ENCODE measurements around the gene PRAMEF27. TPM values are rescaled to one million over a fixed set of nuclear protein-coding genes. Genes with fewer than 3 reads are reported as not detected.
"Not testable (repeated sequence)": the region's sequence is repeated elsewhere in the genome, so short reads cannot be mapped to it uniquely, and the experiment has no call there.

The PRAMEF27 gene
- total RNA-seq, 1 experiment from 2014 or later, result not detected

- not testable (repeated sequence) for H3K56ac ChIP-seq (ENCODE audit: insufficient read length, low read depth, low read length); H3K36me3 Mint-ChIP-seq (ENCODE audit: insufficient read depth in 1 of 3, low read depth in 3 of 3); H3K14ac ChIP-seq (ENCODE audit: insufficient read depth, low read length); H2BK12ac ChIP-seq (ENCODE audit: insufficient read length, low read depth, low read length); H2AFZ ChIP-seq (ENCODE audit: low read length); H3K27me3 ChIP-seq (ENCODE audit: insufficient read depth, low read length); H3K18ac ChIP-seq (ENCODE audit: insufficient read length, low read depth, low read length); H3K23me2 ChIP-seq (ENCODE audit: insufficient read length, low read depth, low read length, poor library complexity, severe bottlenecking); H4K5ac ChIP-seq (ENCODE audit: insufficient read length, low read depth, low read length); H3K23ac ChIP-seq (ENCODE audit: insufficient read length, low read depth, low read length); H3K79me1 ChIP-seq (ENCODE audit: insufficient read depth, low read depth, low read length, poor library complexity, severe bottlenecking); H4K8ac ChIP-seq (replicated peaks; ENCODE audit: insufficient read length, low read depth, low read length); H3K4me1 Mint-ChIP-seq; H3K27me3 Mint-ChIP-seq (ENCODE audit: low read depth); H4K91ac ChIP-seq (ENCODE audit: insufficient read length, low read depth, low read length); H3K4me3 Mint-ChIP-seq; H2BK20ac ChIP-seq (ENCODE audit: low read depth, low read length, poor library complexity, severe bottlenecking); H3K4ac ChIP-seq (ENCODE audit: low read depth, low read length); H3K9ac ChIP-seq (ENCODE audit: extremely low read depth, insufficient read length, low read length); H4K20me1 ChIP-seq (ENCODE audit: control insufficient read depth, insufficient read depth, insufficient read length); H3T11ph ChIP-seq (ENCODE audit: low read length); H2BK5ac ChIP-seq (ENCODE audit: insufficient read length, low read length); H3K4me2 ChIP-seq (ENCODE audit: insufficient read depth, insufficient read length, low read length); H3K4me1 ChIP-seq (ENCODE audit: insufficient read depth, low read length); H3K9me3 ChIP-seq (ENCODE audit: control insufficient read depth, low read depth, low read length); H2BK120ac ChIP-seq (ENCODE audit: low read depth, low read length, poor library complexity, severe bottlenecking); H3K9me3 Mint-ChIP-seq; H3K27ac ChIP-seq (ENCODE audit: insufficient read length, low read depth, low read length); DNase-seq; H2AK5ac ChIP-seq (ENCODE audit: insufficient read length, low read length); H3K79me2 ChIP-seq (ENCODE audit: insufficient read depth, low read length); H2BK15ac ChIP-seq (ENCODE audit: low read depth, low read length); H3K27ac Mint-ChIP-seq
- no CpG with 5 or more reads among the region's 3 CpGs for WGBS (ENCODE audit: extremely low coverage, insufficient read length, low lambda C conversion rate)
Observed at GRCh38 chr1:13009348-13009747, 47.0 kb downstream of the PRAMEF27 start.

GRCh38 chr1:13005732-13006131 lies 50.6 kb downstream of the PRAMEF27 start:
- not testable (repeated sequence) for H2BK20ac ChIP-seq (ENCODE audit: low read depth, low read length, poor library complexity, severe bottlenecking); H3T11ph ChIP-seq (ENCODE audit: low read length); H2BK15ac ChIP-seq (ENCODE audit: low read depth, low read length); H4K8ac ChIP-seq (replicated peaks; ENCODE audit: insufficient read length, low read depth, low read length); H3K4me1 ChIP-seq (ENCODE audit: insufficient read depth, low read length); H3K23ac ChIP-seq (ENCODE audit: insufficient read length, low read depth, low read length); H2AK5ac ChIP-seq (ENCODE audit: insufficient read length, low read length); H3K9me3 ChIP-seq (ENCODE audit: control insufficient read depth, low read depth, low read length); H2BK120ac ChIP-seq (ENCODE audit: low read depth, low read length, poor library complexity, severe bottlenecking); H3K27ac ChIP-seq (ENCODE audit: insufficient read length, low read depth, low read length); H3K79me1 ChIP-seq (ENCODE audit: insufficient read depth, low read depth, low read length, poor library complexity, severe bottlenecking); H3K4ac ChIP-seq (ENCODE audit: low read depth, low read length); H3K56ac ChIP-seq (ENCODE audit: insufficient read length, low read depth, low read length); H3K14ac ChIP-seq (ENCODE audit: insufficient read depth, low read length); H4K91ac ChIP-seq (ENCODE audit: insufficient read length, low read depth, low read length); H4K20me1 ChIP-seq (ENCODE audit: control insufficient read depth, insufficient read depth, insufficient read length); H3K27me3 Mint-ChIP-seq (ENCODE audit: low read depth); H3K27ac Mint-ChIP-seq; H3K4me3 Mint-ChIP-seq; H3K18ac ChIP-seq (ENCODE audit: insufficient read length, low read depth, low read length); H3K36me3 Mint-ChIP-seq (ENCODE audit: insufficient read depth in 1 of 3, low read depth in 3 of 3); H2BK12ac ChIP-seq (ENCODE audit: insufficient read length, low read depth, low read length); H3K23me2 ChIP-seq (ENCODE audit: insufficient read length, low read depth, low read length, poor library complexity, severe bottlenecking); H3K4me2 ChIP-seq (ENCODE audit: insufficient read depth, insufficient read length, low read length); H3K27me3 ChIP-seq (ENCODE audit: insufficient read depth, low read length); DNase-seq; H3K79me2 ChIP-seq (ENCODE audit: insufficient read depth, low read length); H3K9me3 Mint-ChIP-seq; H2AFZ ChIP-seq (ENCODE audit: low read length); H4K5ac ChIP-seq (ENCODE audit: insufficient read length, low read depth, low read length); H3K9ac ChIP-seq (ENCODE audit: extremely low read depth, insufficient read length, low read length); H2BK5ac ChIP-seq (ENCODE audit: insufficient read length, low read length); H3K4me1 Mint-ChIP-seq
- no CpG with 5 or more reads among the region's 4 CpGs for whole genome bisulfite sequencing (ENCODE audit: extremely low coverage, insufficient read length, low lambda C conversion rate)

Other genes with a start within 250 kb of the PRAMEF27 start
- not detected in 2 replicates for gene PRAMEF11, start 225.2 kb downstream of the PRAMEF27 start, total RNA-seq (2021)
- gene HNRNPCL1, start 207.9 kb downstream of the PRAMEF27 start, total RNA-seq (2021), result not detected in 2 replicates
- gene PRAMEF2, start 199.5 kb downstream of the PRAMEF27 start, total RNA-seq (2021), result not detected in 2 replicates
- gene PRAMEF4, start 170.4 kb downstream of the PRAMEF27 start, total RNA-seq (2021), result not detected in 2 replicates
- gene PRAMEF10, start 158.3 kb downstream of the PRAMEF27 start, total RNA-seq (2021), result not detected in 2 replicates
- not detected in 2 replicates for gene PRAMEF7, start 140.0 kb downstream of the PRAMEF27 start, total RNA-seq (2021)
- gene PRAMEF6, start 109.0 kb downstream of the PRAMEF27 start, total RNA-seq (2021), result not detected in 2 replicates
- gene HNRNPCL3, start 4.2 kb upstream of the PRAMEF27 start, total RNA-seq (2021), result not detected in 2 replicates
- not detected in 2 replicates for gene PRAMEF25, start 14.2 kb upstream of the PRAMEF27 start, total RNA-seq (2021)
- not detected in 2 replicates for gene HNRNPCL2, start 60.3 kb upstream of the PRAMEF27 start, total RNA-seq (2021)
- not detected in 2 replicates for gene PRAMEF26, start 99.4 kb upstream of the PRAMEF27 start, total RNA-seq (2021)
- not detected in 2 replicates for gene HNRNPCL4, start 109.1 kb upstream of the PRAMEF27 start, total RNA-seq (2021)
- not detected in 2 replicates for gene PRAMEF9, start 115.3 kb upstream of the PRAMEF27 start, total RNA-seq (2021)
- gene PRAMEF13, start 144.8 kb upstream of the PRAMEF27 start, total RNA-seq (2021), result not detected in 2 replicates
- gene PRAMEF18, start 169.6 kb upstream of the PRAMEF27 start, total RNA-seq (2021), result not detected in 2 replicates
- not detected in 2 replicates for gene PRAMEF5, start 197.6 kb upstream of the PRAMEF27 start, total RNA-seq (2021)
- gene PRAMEF8, start 228.6 kb upstream of the PRAMEF27 start, total RNA-seq (2021), result not detected in 2 replicates
- not detected in 2 replicates for gene PRAMEF33, start 247.0 kb upstream of the PRAMEF27 start, total RNA-seq (2021)